ENCODE measurements around the gene MIOS.

Gene MIOS

GRCh38 chr7:7548407-7548806 lies 18.3 kb upstream of the MIOS start:
- Histone ChIP-seq H3K4me2 (no peak overlapping the region), H3K27ac (no peak overlapping the region), H2AFZ (ENCODE audit: low read depth) (no peak overlapping the region), H3K4me3 (IDR thresholded peaks at IDR 0.05; ENCODE audit: insufficient read depth, low read depth, low read length) (no peak overlapping the region), H3K9ac (no peak overlapping the region), H4K20me1 (ENCODE audit: insufficient read depth) (no peaks in the 10 kb centered on the region), H3K79me2 (ENCODE audit: insufficient read depth, low read depth) (no peaks in the 10 kb centered on the region), H3K36me3 (ENCODE audit: insufficient read depth) (no peaks in the 10 kb centered on the region), H3K27me3 (ENCODE audit: insufficient read depth, low read depth) (no peaks in the 10 kb centered on the region), H3K4me1 (ENCODE audit: low read depth, poor library complexity, severe bottlenecking) (no peaks in the 10 kb centered on the region)
- TF ChIP-seq, protein P1, sequence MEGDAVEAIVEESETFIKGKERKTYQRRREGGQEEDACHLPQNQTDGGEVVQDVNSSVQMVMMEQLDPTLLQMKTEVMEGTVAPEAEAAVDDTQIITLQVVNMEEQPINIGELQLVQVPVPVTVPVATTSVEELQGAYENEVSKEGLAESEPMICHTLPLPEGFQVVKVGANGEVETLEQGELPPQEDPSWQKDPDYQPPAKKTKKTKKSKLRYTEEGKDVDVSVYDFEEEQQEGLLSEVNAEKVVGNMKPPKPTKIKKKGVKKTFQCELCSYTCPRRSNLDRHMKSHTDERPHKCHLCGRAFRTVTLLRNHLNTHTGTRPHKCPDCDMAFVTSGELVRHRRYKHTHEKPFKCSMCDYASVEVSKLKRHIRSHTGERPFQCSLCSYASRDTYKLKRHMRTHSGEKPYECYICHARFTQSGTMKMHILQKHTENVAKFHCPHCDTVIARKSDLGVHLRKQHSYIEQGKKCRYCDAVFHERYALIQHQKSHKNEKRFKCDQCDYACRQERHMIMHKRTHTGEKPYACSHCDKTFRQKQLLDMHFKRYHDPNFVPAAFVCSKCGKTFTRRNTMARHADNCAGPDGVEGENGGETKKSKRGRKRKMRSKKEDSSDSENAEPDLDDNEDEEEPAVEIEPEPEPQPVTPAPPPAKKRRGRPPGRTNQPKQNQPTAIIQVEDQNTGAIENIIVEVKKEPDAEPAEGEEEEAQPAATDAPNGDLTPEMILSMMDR (conservative IDR thresholded peaks at IDR 0.05; ENCODE audit: low read depth, low read length) = no peak

DNA sequence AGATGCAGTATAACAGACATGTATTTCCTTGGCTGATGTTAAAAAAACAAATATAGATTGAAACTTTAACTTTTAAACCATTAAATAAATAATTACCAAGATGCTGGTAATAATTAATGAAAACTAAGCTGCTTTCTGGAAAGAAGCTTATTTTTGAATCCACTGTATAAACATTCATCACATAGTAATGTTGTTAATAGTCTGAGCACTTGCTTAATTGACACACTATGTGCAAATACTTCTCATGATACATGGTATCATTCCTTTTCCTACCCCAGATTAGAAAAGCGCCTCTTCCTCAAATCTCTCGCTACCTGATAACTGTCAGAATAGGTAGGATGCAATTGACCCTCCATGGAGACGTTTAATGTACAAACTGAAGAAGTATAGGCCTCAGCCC lies 16.0 kb upstream of the MIOS start:
- H3K27me3 ChIP-seq (ENCODE audit: insufficient read depth, low read depth) = no peaks in the 10 kb centered on the region

DNA sequence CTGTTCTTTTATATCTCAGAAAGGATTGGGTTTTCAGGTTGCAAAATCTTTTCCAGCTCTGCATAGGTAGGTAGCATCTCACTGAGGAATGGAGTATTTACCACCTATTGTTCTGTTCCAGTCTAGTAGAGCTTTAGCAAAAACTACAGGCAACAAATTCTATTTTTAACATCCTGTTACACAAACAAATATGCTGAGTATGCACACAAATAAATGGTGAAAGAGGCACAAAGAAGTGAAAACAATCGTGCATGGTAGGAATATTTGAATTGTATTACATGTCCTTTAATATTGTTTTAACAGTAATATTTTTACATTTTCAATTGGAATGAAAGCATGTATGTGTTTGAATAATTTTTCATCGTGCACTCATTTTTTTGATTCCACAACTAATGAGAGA lies 14.5 kb upstream of the MIOS start:
- TF ChIP-seq, protein P1 (conservative IDR thresholded peaks at IDR 0.05; ENCODE audit: low read depth, low read length) = no peak
- no peaks in the 10 kb centered on the region for H4K20me1 ChIP-seq (ENCODE audit: insufficient read depth)
- no peak overlapping the region for H3K4me3 ChIP-seq (IDR thresholded peaks at IDR 0.05; ENCODE audit: insufficient read depth, low read depth, low read length)
- H3K27me3 ChIP-seq (ENCODE audit: insufficient read depth, low read depth) = no peaks in the 10 kb centered on the region
- no peaks in the 10 kb centered on the region for H3K79me2 ChIP-seq (ENCODE audit: insufficient read depth, low read depth)
- H2AFZ ChIP-seq (ENCODE audit: low read depth) = no peak overlapping the region
- H3K9ac ChIP-seq = no peak overlapping the region
- no peak overlapping the region for H3K4me2 ChIP-seq
- no peak overlapping the region for H3K27ac ChIP-seq
- no peaks in the 10 kb centered on the region for H3K36me3 ChIP-seq (ENCODE audit: insufficient read depth)
- no peaks in the 10 kb centered on the region for H3K4me1 ChIP-seq (ENCODE audit: low read depth, poor library complexity, severe bottlenecking)

More for the DNA sequence above, 16.0 kb upstream of the MIOS start:
- H3K4me2 ChIP-seq = no peak overlapping the region
- H3K9ac ChIP-seq = no peak overlapping the region
- no peaks in the 10 kb centered on the region for H4K20me1 ChIP-seq (ENCODE audit: insufficient read depth)
- H3K4me1 ChIP-seq (ENCODE audit: low read depth, poor library complexity, severe bottlenecking) = no peaks in the 10 kb centered on the region
- no peaks in the 10 kb centered on the region for H3K36me3 ChIP-seq (ENCODE audit: insufficient read depth)
- no peak overlapping the region for H3K4me3 ChIP-seq (IDR thresholded peaks at IDR 0.05; ENCODE audit: insufficient read depth, low read depth, low read length)
- no peaks in the 10 kb centered on the region for H3K79me2 ChIP-seq (ENCODE audit: insufficient read depth, low read depth)
- no peak overlapping the region for H3K27ac ChIP-seq
- no peak overlapping the region for H2AFZ ChIP-seq (ENCODE audit: low read depth)
- TF ChIP-seq, protein P1 (conservative IDR thresholded peaks at IDR 0.05; ENCODE audit: low read depth, low read length) = no peak

DNA sequence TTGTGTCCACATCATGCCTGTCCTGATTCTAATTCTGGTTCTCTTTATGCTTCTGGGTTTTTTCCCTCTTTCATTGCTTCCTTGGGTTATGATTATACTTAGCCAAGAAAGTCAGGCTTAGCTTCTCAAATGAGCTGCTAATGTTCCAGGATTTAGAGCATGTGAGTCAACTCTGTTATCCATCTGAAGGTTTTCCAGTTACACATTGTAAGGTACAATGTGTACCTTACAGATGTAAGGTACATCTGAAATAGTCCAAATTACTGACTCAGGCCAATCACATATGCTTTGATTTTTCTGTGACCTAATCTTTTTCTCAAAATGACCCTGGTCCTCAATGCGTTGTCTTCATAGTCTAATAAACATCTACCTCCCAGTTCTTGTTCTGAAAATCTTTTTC lies 13.3 kb upstream of the MIOS start:
- no peaks in the 10 kb centered on the region for H3K27me3 ChIP-seq (ENCODE audit: insufficient read depth, low read depth)
- TF ChIP-seq, protein P1 (conservative IDR thresholded peaks at IDR 0.05; ENCODE audit: low read depth, low read length) = no peak
- no peak overlapping the region for H3K9ac ChIP-seq
- no peaks in the 10 kb centered on the region for H3K79me2 ChIP-seq (ENCODE audit: insufficient read depth, low read depth)
- H4K20me1 ChIP-seq (ENCODE audit: insufficient read depth) = no peaks in the 10 kb centered on the region
- H3K27ac ChIP-seq = no peak overlapping the region
- no peak overlapping the region for H3K4me3 ChIP-seq (IDR thresholded peaks at IDR 0.05; ENCODE audit: insufficient read depth, low read depth, low read length)
- H3K36me3 ChIP-seq (ENCODE audit: insufficient read depth) = no peaks in the 10 kb centered on the region
- H3K4me1 ChIP-seq (ENCODE audit: low read depth, poor library complexity, severe bottlenecking) = no peaks in the 10 kb centered on the region
- no peak overlapping the region for H3K4me2 ChIP-seq
- no peak overlapping the region for H2AFZ ChIP-seq (ENCODE audit: low read depth)
